H9 (cell line): ENCODE measurements around the gene SFXN2. TPM values are rescaled to one million over a fixed set of nuclear protein-coding genes. Genes with fewer than 3 reads are reported as not detected.

Source experiments
- DNase-seq: peaks from one replicate; pipeline ENCODE4 v3.0.0-alpha.2; 2017
- H2AFZ ChIP-seq: one replicate; pipeline ENCODE4 v1.6.1; 2013; ENCODE audit warnings: mild to moderate bottlenecking, low read length, control low read depth, moderate library complexity
- H2AK5ac ChIP-seq: 2 replicates; pipeline ENCODE4 v1.6.1; 2013; ENCODE audit warnings: low read length, control low read depth, mixed read lengths; ENCODE audit not compliant: insufficient read length
- H2BK120ac ChIP-seq: one replicate; pipeline ENCODE4 v1.6.1; 2013; ENCODE audit warnings: low read depth, mild to moderate bottlenecking, low read length, control low read depth, inconsistent platforms; ENCODE audit not compliant: poor library complexity, severe bottlenecking
- H2BK12ac ChIP-seq: 2 replicates; pipeline ENCODE4 v1.6.1; 2013; ENCODE audit warnings: low read length, control low read depth, mixed read lengths, low read depth; ENCODE audit not compliant: insufficient read length
- H2BK15ac ChIP-seq: 2 replicates; pipeline ENCODE4 v1.6.1; 2013; ENCODE audit warnings: low read depth, low read length, control low read depth
- H2BK20ac ChIP-seq: one replicate; pipeline ENCODE4 v1.6.1; 2013; ENCODE audit warnings: low read depth, mild to moderate bottlenecking, low read length, control low read depth, inconsistent platforms; ENCODE audit not compliant: poor library complexity, severe bottlenecking
- H2BK5ac ChIP-seq: 2 replicates; pipeline ENCODE4 v1.6.1; 2013; ENCODE audit warnings: low read length, control low read depth, mixed read lengths; ENCODE audit not compliant: insufficient read length
- H3K14ac ChIP-seq: 2 replicates; pipeline ENCODE4 v1.6.1; 2013; ENCODE audit warnings: low read length, control low read depth; ENCODE audit not compliant: insufficient read depth
- H3K18ac ChIP-seq: 2 replicates; pipeline ENCODE4 v1.6.1; 2013; ENCODE audit warnings: low read depth, mild to moderate bottlenecking, mixed read lengths, low read length, control low read depth; ENCODE audit not compliant: insufficient read length
- H3K23ac ChIP-seq: 2 replicates; pipeline ENCODE4 v1.6.1; 2013; ENCODE audit warnings: low read length, control low read depth, mixed read lengths, low read depth; ENCODE audit not compliant: insufficient read length
- H3K23me2 ChIP-seq: 2 replicates; pipeline ENCODE4 v1.6.1; 2013; ENCODE audit warnings: low read depth, mild to moderate bottlenecking, mixed read lengths, low read length, control low read depth; ENCODE audit not compliant: insufficient read length, poor library complexity, severe bottlenecking
- H3K27ac ChIP-seq: 2 replicates; pipeline ENCODE4 v1.5.1; 2013; ENCODE audit warnings: low read length, control low read depth, mixed read lengths, low read depth; ENCODE audit not compliant: insufficient read length
- H3K27me3 ChIP-seq: 2 replicates; pipeline ENCODE4 v1.6.1; 2013; ENCODE audit warnings: low read length, control low read depth, inconsistent platforms; ENCODE audit not compliant: insufficient read depth
- H3K4ac ChIP-seq: 2 replicates; pipeline ENCODE4 v1.6.1; 2013; ENCODE audit warnings: low read depth, mild to moderate bottlenecking, control low read depth, inconsistent platforms, low read length, moderate library complexity
- H3K4me1 ChIP-seq: 2 replicates; pipeline ENCODE4 v1.6.1; 2013; ENCODE audit warnings: low read length, control low read depth, inconsistent platforms; ENCODE audit not compliant: insufficient read depth
- H3K4me2 ChIP-seq: 2 replicates; pipeline ENCODE4 v1.6.1; 2013; ENCODE audit warnings: low read length, control low read depth, mixed read lengths; ENCODE audit not compliant: insufficient read length, insufficient read depth
- H3K56ac ChIP-seq: 2 replicates; pipeline ENCODE4 v1.6.1; 2013; ENCODE audit warnings: low read depth, mild to moderate bottlenecking, mixed read lengths, low read length, control low read depth; ENCODE audit not compliant: insufficient read length
- H3K79me1 ChIP-seq: 2 replicates; pipeline ENCODE4 v1.6.1; 2013; ENCODE audit warnings: low read depth, mild to moderate bottlenecking, moderate library complexity, low read length, control low read depth, inconsistent platforms; ENCODE audit not compliant: insufficient read depth, poor library complexity, severe bottlenecking
- H3K79me2 ChIP-seq: 2 replicates; pipeline ENCODE4 v1.6.1; 2013; ENCODE audit warnings: low read length, control low read depth, inconsistent platforms; ENCODE audit not compliant: insufficient read depth
- H3K9ac ChIP-seq: 2 replicates; pipeline ENCODE4 v1.6.1; 2013; ENCODE audit warnings: low read length, control low read depth, mixed read lengths; ENCODE audit not compliant: insufficient read length; ENCODE audit errors: extremely low read depth
- H3K9me3 ChIP-seq: one replicate; pipeline ENCODE4 v1.6.1; 2013; ENCODE audit warnings: low read depth, low read length, inconsistent platforms; ENCODE audit not compliant: control insufficient read depth
- H3T11ph ChIP-seq: one replicate; pipeline ENCODE4 v1.6.1; 2013; ENCODE audit warnings: mild to moderate bottlenecking, low read length, control low read depth, inconsistent platforms
- H4K20me1 ChIP-seq: one replicate; pipeline ENCODE4 v1.6.1; 2013; ENCODE audit not compliant: control insufficient read depth, insufficient read length, insufficient read depth
- H4K5ac ChIP-seq: 2 replicates; pipeline ENCODE4 v1.6.1; 2013; ENCODE audit warnings: low read depth, mild to moderate bottlenecking, mixed read lengths, low read length, control low read depth; ENCODE audit not compliant: insufficient read length
- H4K8ac ChIP-seq: replicated peaks from 2 replicates; pipeline ENCODE4 v1.6.1; 2013; ENCODE audit warnings: low read length, control low read depth, mixed read lengths, low read depth; ENCODE audit not compliant: insufficient read length
- H4K91ac ChIP-seq: 2 replicates; pipeline ENCODE4 v1.6.1; 2013; ENCODE audit warnings: low read depth, mild to moderate bottlenecking, moderate library complexity, mixed read lengths, low read length, control low read depth; ENCODE audit not compliant: insufficient read length
- H3K27ac Mint-ChIP-seq, 3 experiments: 2 replicates in 2 of 3; 3 replicates in 1 of 3; pipeline ENCODE4 v1.8.0; 2020 to 2021; ENCODE audit warnings: mixed read lengths in 3 of 3, mild to moderate bottlenecking in 1 of 3, moderate library complexity in 1 of 3
- H3K27me3 Mint-ChIP-seq: 2 replicates; pipeline ENCODE4 v1.8.0; 2021; ENCODE audit warnings: low read depth, mild to moderate bottlenecking, moderate library complexity, mixed read lengths
- H3K36me3 Mint-ChIP-seq, 3 experiments: 2 replicates in 2 of 3; 3 replicates in 1 of 3; pipeline ENCODE4 v1.8.0; 2020 to 2021; ENCODE audit warnings: low read depth in 3 of 3, mixed read lengths in 3 of 3; ENCODE audit not compliant: insufficient read depth in 1 of 3
- H3K4me1 Mint-ChIP-seq, 2 experiments: 2 replicates each; pipeline ENCODE4 v1.8.0; 2020; ENCODE audit warnings: mixed read lengths in 2 of 2
- H3K4me3 Mint-ChIP-seq, 2 experiments: 2 replicates in 1 of 2; 3 replicates in 1 of 2; pipeline ENCODE4 v1.8.0; 2020 to 2021; ENCODE audit warnings: mild to moderate bottlenecking in 2 of 2, mixed read lengths in 2 of 2, moderate library complexity in 1 of 2
- H3K9me3 Mint-ChIP-seq, 2 experiments: 2 replicates in 1 of 2; 3 replicates in 1 of 2; pipeline ENCODE4 v1.8.0; 2020; ENCODE audit warnings: mild to moderate bottlenecking in 2 of 2, mixed read lengths in 2 of 2, moderate library complexity in 1 of 2
- WGBS: extraction: QIAGEN DNeasy Blood & Tissue Kit; methylation state at CpG from one replicate; pipeline ENCODE4 v1.1.7; 2013; ENCODE audit warnings: missing lambda C conversion rate, low lambda C conversion rate, mixed read lengths; ENCODE audit not compliant: insufficient read length; ENCODE audit errors: extremely low coverage; 5-methylcytosine and 5-hydroxymethylcytosine counted together
- total RNA-seq: library from RNA; stranded (reverse); gene quantifications from 2 replicates; pipeline ENCODE4 v1.2.1, GENCODE V29; 2021
- TF ChIP-seq, protein P1 (sequence below): fragments of 200-600 bp; sonication (generic); conservative IDR thresholded peaks from 3 replicates; pipeline ENCODE4 v1.8.0; 2021; ENCODE audit warnings: antibody characterized with exemption, mild to moderate bottlenecking

Gene SFXN2
- total RNA-seq, 1 experiment from 2014 or later: 34.7 TPM

DNA sequence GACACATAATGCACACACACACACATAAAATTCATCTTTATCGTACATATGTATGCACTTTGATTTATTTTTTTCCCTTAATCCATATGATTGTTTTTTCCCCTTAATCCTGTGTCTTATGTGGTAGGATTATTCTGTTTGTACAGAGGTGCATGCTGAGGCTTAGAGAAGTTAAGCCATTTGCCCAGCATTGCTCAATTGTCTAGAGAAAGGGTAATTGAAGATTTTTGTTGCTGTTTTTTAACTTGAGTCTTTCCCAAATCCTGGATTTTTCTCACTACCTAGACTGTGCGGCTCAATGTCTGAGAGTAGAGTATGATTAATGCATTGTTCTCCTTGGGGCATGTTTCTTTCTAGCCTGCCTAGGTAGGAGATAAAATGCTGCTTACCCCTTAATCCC is 64.3 kb downstream of the SFXN2 start:
- Histone ChIP-seq H3K27me3 (no peaks in the 10 kb centered on the region), H3K4me2 (no peak overlapping the region), H3K56ac (no peak overlapping the region), H3K79me1 (no peaks in the 10 kb centered on the region), H2BK20ac (no peak overlapping the region), H2BK15ac (no peak overlapping the region), H3K14ac (no peak overlapping the region), H3K9ac (no peak overlapping the region), H3K4me1 (peaks cover 31% of the 10 kb centered on the region; the same call in 1 of the 2 replicates), H3K9me3 (no peaks in the 10 kb centered on the region), H2BK12ac (no peak overlapping the region), H2BK120ac (no peak overlapping the region), H3T11ph (no peak overlapping the region), H4K5ac (no peak overlapping the region), H3K79me2 (no peaks in the 10 kb centered on the region), H2AFZ (no peak overlapping the region), H3K23ac (no peak overlapping the region), H3K23me2 (no peaks in the 10 kb centered on the region), H3K18ac (no peak overlapping the region), H4K8ac (no peak overlapping the region), H4K91ac (no peak overlapping the region), H2BK5ac (no peak overlapping the region), H2AK5ac (no peak overlapping the region), H3K4ac (no peak overlapping the region), H3K27ac (no peak overlapping the region), H4K20me1 (no peaks in the 10 kb centered on the region)
- no CpG with 5 or more reads among the region's 2 CpGs for WGBS
- Mint-ChIP-seq H3K9me3 (no peaks in the 10 kb centered on the region), H3K4me1 (peaks cover 57 to 67% of the 10 kb centered on the region in 2 experiments), H3K36me3 (no peaks in the 10 kb centered on the region), H3K4me3 (no peak overlapping the region), H3K27me3 (no peaks in the 10 kb centered on the region; the same call in 1 of the 2 replicates), H3K27ac (no peak overlapping the region)
- DNase-seq: no peak
- TF ChIP-seq, protein P1, sequence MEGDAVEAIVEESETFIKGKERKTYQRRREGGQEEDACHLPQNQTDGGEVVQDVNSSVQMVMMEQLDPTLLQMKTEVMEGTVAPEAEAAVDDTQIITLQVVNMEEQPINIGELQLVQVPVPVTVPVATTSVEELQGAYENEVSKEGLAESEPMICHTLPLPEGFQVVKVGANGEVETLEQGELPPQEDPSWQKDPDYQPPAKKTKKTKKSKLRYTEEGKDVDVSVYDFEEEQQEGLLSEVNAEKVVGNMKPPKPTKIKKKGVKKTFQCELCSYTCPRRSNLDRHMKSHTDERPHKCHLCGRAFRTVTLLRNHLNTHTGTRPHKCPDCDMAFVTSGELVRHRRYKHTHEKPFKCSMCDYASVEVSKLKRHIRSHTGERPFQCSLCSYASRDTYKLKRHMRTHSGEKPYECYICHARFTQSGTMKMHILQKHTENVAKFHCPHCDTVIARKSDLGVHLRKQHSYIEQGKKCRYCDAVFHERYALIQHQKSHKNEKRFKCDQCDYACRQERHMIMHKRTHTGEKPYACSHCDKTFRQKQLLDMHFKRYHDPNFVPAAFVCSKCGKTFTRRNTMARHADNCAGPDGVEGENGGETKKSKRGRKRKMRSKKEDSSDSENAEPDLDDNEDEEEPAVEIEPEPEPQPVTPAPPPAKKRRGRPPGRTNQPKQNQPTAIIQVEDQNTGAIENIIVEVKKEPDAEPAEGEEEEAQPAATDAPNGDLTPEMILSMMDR: no peak
